OCI-LY3 (cell line): ENCODE data around the gene TMEM163.

Experiments
- H2AFZ ChIP-seq: fragments of 200-600, 300-600 bp; shearing (Covaris generic); 2 replicates; pipeline ENCODE4 v1.6.0; 2014; ENCODE audit warnings: antibody characterized with exemption, low read depth, low read length
- H3K27ac ChIP-seq: fragments of 200-600, 300-600 bp; sonication (generic); 2 replicates; pipeline ENCODE4 v1.5.1; 2014; ENCODE audit warnings: mild to moderate bottlenecking, low read length, moderate library complexity, mixed read lengths
- H3K27me3 ChIP-seq: fragments of 200-600, 300-600 bp; sonication (generic); 2 replicates; pipeline ENCODE4 v1.6.1; 2014; ENCODE audit warnings: low read depth, low read length, mixed read lengths
- H3K36me3 ChIP-seq: fragments of 200-600, 300-600 bp; sonication (generic); replicated peaks from 2 replicates; pipeline ENCODE3; 2014; ENCODE audit warnings: low read depth, low read length, mixed read lengths
- H3K4me1 ChIP-seq: fragments of 300-600, 200-600 bp; sonication (generic); 2 replicates; pipeline ENCODE4 v1.6.1; 2014; ENCODE audit warnings: low read length, mixed read lengths
- H3K4me2 ChIP-seq: fragments of 200-600, 300-600 bp; sonication (generic); 2 replicates; pipeline ENCODE4 v1.6.1; 2014; ENCODE audit warnings: low read length, mixed read lengths
- H3K4me3 ChIP-seq: fragments of 300-600, 200-600 bp; sonication (generic); 2 replicates; pipeline ENCODE4 v1.5.1; 2014; ENCODE audit warnings: antibody characterized with exemption, mild to moderate bottlenecking, low read length, moderate library complexity
- H3K79me2 ChIP-seq: fragments of 300-600, 200-600 bp; shearing (Covaris generic); 2 replicates; pipeline ENCODE4 v1.6.1; 2014; ENCODE audit warnings: mild to moderate bottlenecking, low read length, mixed read lengths
- H3K9ac ChIP-seq: fragments of 300-600, 200-600 bp; shearing (Covaris generic); 2 replicates; pipeline ENCODE4 v1.6.0; 2014; ENCODE audit warnings: mild to moderate bottlenecking, low read length, moderate library complexity
- H3K9me3 ChIP-seq: fragments of 200-600, 300-600 bp; shearing (Covaris generic); 2 replicates; pipeline ENCODE4 v1.6.1; 2014; ENCODE audit warnings: low read length, mixed read lengths; ENCODE audit not compliant: insufficient read depth
- H4K20me1 ChIP-seq: fragments of 200-600, 300-600 bp; sonication (generic); 2 replicates; pipeline ENCODE4 v1.6.1; 2016; ENCODE audit warnings: low read length, mixed read lengths; ENCODE audit not compliant: insufficient read depth
- CTCF ChIP-seq: fragments of 200-600, 300-600 bp; sonication (generic); IDR thresholded peaks from 2 replicates; pipeline ENCODE4 v1.5.1; 2014; ENCODE audit warnings: antibody characterized with exemption, low read length, low read depth
- EZH2phosphoT487 ChIP-seq: fragments of 200-600 bp; shearing (Covaris generic); IDR thresholded peaks from 2 replicates; pipeline ENCODE4 v1.6.1; 2018; ENCODE audit warnings: antibody characterized with exemption, mixed run types, low read depth

The TMEM163 gene

GRCh38 chr2:134600208-134600607 is 118.6 kb downstream of the TMEM163 start:
- H3K4me2 ChIP-seq: no peak overlapping the region
- TF ChIP-seq EZH2phosphoT487 (no peak), CTCF (no peak)
- peaks cover 30% of the 10 kb centered on the region for H3K79me2 ChIP-seq
- peaks cover 11% of the 10 kb centered on the region for H3K36me3 ChIP-seq
- H3K9ac ChIP-seq: no peak overlapping the region
- no peak overlapping the region for H3K27ac ChIP-seq
- no peak overlapping the region for H2AFZ ChIP-seq
- no peak overlapping the region for H3K4me3 ChIP-seq
- no peaks in the 10 kb centered on the region for H3K4me1 ChIP-seq
- H4K20me1 ChIP-seq: no peaks in the 10 kb centered on the region; the same call in 1 of the 2 replicates
- no peaks in the 10 kb centered on the region for H3K27me3 ChIP-seq
- H3K9me3 ChIP-seq: 0 out of 2 replicates have a peak, but pooled peaks cover 3% of the 10 kb centered on the region

- Histone ChIP-seq H4K20me1 (no peaks in the 10 kb centered on the region; the same call in 1 of the 2 replicates), H3K9me3 (0 out of 2 replicates have a peak, but pooled peaks cover 3% of the 10 kb centered on the region), H2AFZ (no peak overlapping the region), H3K4me1 (no peaks in the 10 kb centered on the region), H3K4me2 (no peak overlapping the region), H3K79me2 (peaks cover 25% of the 10 kb centered on the region), H3K27me3 (no peaks in the 10 kb centered on the region), H3K36me3 (peaks cover 11% of the 10 kb centered on the region), H3K9ac (no peak overlapping the region), H3K27ac (no peak overlapping the region), H3K4me3 (no peak overlapping the region)
- TF ChIP-seq EZH2phosphoT487: no peak
- no peak for TF ChIP-seq CTCF
Measured at GRCh38 chr2:134599236-134599635, 119.6 kb downstream of the TMEM163 start.

- H3K4me3 ChIP-seq: no peak overlapping the region
- H3K9ac ChIP-seq: no peak overlapping the region
- no peak overlapping the region for H3K4me2 ChIP-seq
- no peak overlapping the region for H2AFZ ChIP-seq
- H3K27me3 ChIP-seq: no peaks in the 10 kb centered on the region
- H3K36me3 ChIP-seq: peaks cover 32% of the 10 kb centered on the region
- H4K20me1 ChIP-seq: no peaks in the 10 kb centered on the region
- H3K9me3 ChIP-seq: peaks cover 18% of the 10 kb centered on the region
- TF ChIP-seq EZH2phosphoT487 (no peak), CTCF (no peak)
- H3K4me1 ChIP-seq: no peaks in the 10 kb centered on the region
- no peak overlapping the region for H3K27ac ChIP-seq
- H3K79me2 ChIP-seq: peaks cover 5% of the 10 kb centered on the region; the same call in 1 of the 2 replicates
Measured at GRCh38 chr2:134594399-134594798, 124.4 kb downstream of the TMEM163 start.

GRCh38 chr2:134593519-134593918 is 125.3 kb downstream of the TMEM163 start:
- Histone ChIP-seq H3K9me3 (peaks cover 15% of the 10 kb centered on the region), H3K27me3 (no peaks in the 10 kb centered on the region), H3K79me2 (no peaks in the 10 kb centered on the region), H3K9ac (no peak overlapping the region), H3K36me3 (peaks cover 27% of the 10 kb centered on the region), H2AFZ (no peak overlapping the region), H3K4me2 (no peak overlapping the region), H4K20me1 (no peaks in the 10 kb centered on the region), H3K4me1 (no peaks in the 10 kb centered on the region), H3K27ac (no peak overlapping the region), H3K4me3 (no peak overlapping the region)
- no peak for TF ChIP-seq EZH2phosphoT487

GRCh38 chr2:134592377-134592776 is 126.4 kb downstream of the TMEM163 start:
- H3K4me2 ChIP-seq: no peak overlapping the region
- H3K36me3 ChIP-seq: peaks cover 22% of the 10 kb centered on the region
- H4K20me1 ChIP-seq: no peaks in the 10 kb centered on the region

More at GRCh38 chr2:134592377-134592776, 126.4 kb downstream of the TMEM163 start:
- no peak for TF ChIP-seq EZH2phosphoT487
- no peak for TF ChIP-seq CTCF
- Histone ChIP-seq H3K27ac (no peak overlapping the region), H3K4me3 (no peak overlapping the region), H3K9ac (no peak overlapping the region), H2AFZ (no peak overlapping the region), H3K27me3 (no peaks in the 10 kb centered on the region), H3K4me1 (peaks cover 2% of the 10 kb centered on the region), H3K9me3 (peaks cover 15% of the 10 kb centered on the region), H3K79me2 (peaks cover 4% of the 10 kb centered on the region; the same call in 1 of the 2 replicates)
